SJCRH30 (cell line): ENCODE data around the gene KRTAP10-12. TPM values are rescaled to one million over a fixed set of nuclear protein-coding genes. Genes with fewer than 3 reads are reported as not detected.
"Not testable (repeated sequence)": the region's sequence is repeated elsewhere in the genome, so short reads cannot be mapped to it uniquely, and the experiment has no call there.

Experiments used
- DNase-seq, 2 experiments: peaks; one replicate each; pipeline ENCODE4 v3.0.0-alpha.2; 2015 to 2020
- H3K27ac ChIP-seq: fragments of 250-450 bp; sonication (Bioruptor Pico); 2 replicates; pipeline ENCODE4 v1.5.1; 2020; ENCODE audit warnings: mild to moderate bottlenecking, moderate library complexity
- H3K27me3 ChIP-seq: fragments of 250-450 bp; sonication (Bioruptor Pico); 2 replicates; pipeline ENCODE4 v1.5.1; 2020; ENCODE audit warnings: mild to moderate bottlenecking, moderate library complexity
- H3K36me3 ChIP-seq: fragments of 250-450 bp; sonication (Bioruptor Pico); 2 replicates; pipeline ENCODE4 v1.5.1; 2020; ENCODE audit warnings: mild to moderate bottlenecking, moderate library complexity
- H3K4me1 ChIP-seq: fragments of 250-450 bp; sonication (Bioruptor Pico); 2 replicates; pipeline ENCODE4 v1.5.1; 2020; ENCODE audit warnings: mild to moderate bottlenecking, moderate library complexity
- H3K4me3 ChIP-seq: fragments of 250-450 bp; sonication (Bioruptor Pico); 2 replicates; pipeline ENCODE4 v1.5.1; 2020; ENCODE audit warnings: mild to moderate bottlenecking, moderate library complexity
- H3K9me3 ChIP-seq: fragments of 250-450 bp; sonication (Bioruptor Pico); replicated peaks from 2 replicates; pipeline ENCODE4 v1.5.1; 2020; ENCODE audit warnings: mild to moderate bottlenecking, moderate library complexity
- total RNA-seq: library from RNA; depleted of rRNA; stranded (reverse); fragments of >200 nt; shearing (Covaris generic); gene quantifications from 2 replicates; pipeline ENCODE4 v1.2.3, GENCODE V29; 2014

Gene KRTAP10-12
- total RNA-seq, 1 experiment from 2014 or later = not detected

- not testable (repeated sequence) for DNase-seq, H3K27me3 ChIP-seq, H3K4me3 ChIP-seq, H3K27ac ChIP-seq, H3K9me3 ChIP-seq, H3K36me3 ChIP-seq
- peaks cover 12% of the 10 kb centered on the region for H3K4me1 ChIP-seq
Measured at GRCh38 chr21:44685050-44685449, 11.9 kb upstream of the KRTAP10-12 start.

- Histone ChIP-seq H3K4me3 (no peak overlapping the region), H3K9me3 (no peaks in the 10 kb centered on the region), H3K36me3 (no peaks in the 10 kb centered on the region), H3K4me1 (peaks cover 12% of the 10 kb centered on the region), H3K27me3 (no peaks in the 10 kb centered on the region), H3K27ac (no peak overlapping the region)
- peak in 1 of 2 experiments; percentile 14 for DNase-seq
Measured at GRCh38 chr21:44686000-44686781, 10.8 kb upstream of the KRTAP10-12 start.

DNA sequence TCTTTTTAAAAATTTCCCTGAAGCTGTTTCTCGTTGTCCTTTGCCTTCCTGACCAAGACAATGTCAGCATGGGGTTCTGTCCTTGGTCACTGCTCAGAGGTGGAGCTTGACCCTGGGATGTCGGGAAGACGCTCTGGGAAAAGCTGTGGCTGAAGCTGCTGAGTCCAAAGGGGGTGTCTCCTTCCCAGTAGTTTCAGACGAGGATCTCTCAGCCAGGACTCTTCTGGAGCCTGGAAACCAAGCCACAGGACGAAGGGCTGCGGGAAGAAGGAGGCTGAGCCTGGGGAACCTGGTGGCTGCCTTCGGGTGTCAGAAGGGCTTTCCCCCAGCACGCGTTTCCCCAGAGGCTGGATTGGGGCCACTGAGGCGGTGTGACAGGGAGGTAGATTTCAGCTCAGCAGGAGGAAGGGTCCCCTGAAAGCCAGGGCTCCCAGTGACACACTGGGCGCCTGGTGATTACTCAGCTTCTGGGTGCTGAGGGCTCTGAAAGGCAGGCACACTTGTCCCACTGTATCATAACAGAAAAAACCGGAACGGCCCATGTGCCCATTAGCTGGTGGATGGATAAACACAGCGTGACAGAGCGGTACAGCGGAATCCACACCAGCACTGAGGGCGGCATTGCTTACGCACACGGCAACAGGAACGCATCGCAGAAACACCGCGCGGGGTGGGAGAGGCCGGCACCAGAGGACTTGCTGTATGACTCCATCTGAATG, 10.0 kb upstream of the KRTAP10-12 start:
- peak; percentile 62 to 75 for DNase-seq

DNA sequence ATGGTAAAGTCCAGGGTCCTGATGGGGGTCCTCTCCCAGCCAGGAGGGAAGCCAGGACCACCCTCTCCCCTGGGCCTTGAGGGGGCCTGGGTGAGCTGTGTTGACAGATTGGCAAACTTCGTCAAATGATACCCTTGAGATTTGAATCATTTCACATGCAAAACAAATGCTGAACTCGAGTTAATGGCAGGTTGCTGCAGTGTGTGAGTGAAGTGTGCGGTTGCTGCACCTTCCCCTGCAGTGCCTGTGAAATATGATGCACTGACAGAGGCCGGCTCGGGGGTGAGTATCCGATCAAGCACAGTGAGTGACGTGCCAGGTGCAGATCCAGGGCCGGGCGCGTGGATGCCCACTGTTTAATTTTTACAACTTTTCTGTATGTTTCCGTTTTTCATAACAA, 9.3 kb upstream of the KRTAP10-12 start:
- Histone ChIP-seq H3K4me3 (peak overlapping the region; percentile 26), H3K4me1 (peaks cover 22% of the 10 kb centered on the region), H3K27ac (peak overlapping the region; percentile 49), H3K9me3 (0 out of 2 replicates have a peak, but pooled peaks cover under 1% of the 10 kb centered on the region), H3K36me3 (no peaks in the 10 kb centered on the region), H3K27me3 (no peaks in the 10 kb centered on the region)
- DNase-seq = peak; percentile 82 to 85

More for the DNA sequence above, 10.0 kb upstream of the KRTAP10-12 start:
- H3K27me3 ChIP-seq = no peaks in the 10 kb centered on the region
- H3K36me3 ChIP-seq = no peaks in the 10 kb centered on the region
- peak overlapping the region; percentile 26 for H3K4me3 ChIP-seq
- peak overlapping the region; percentile 49 for H3K27ac ChIP-seq
- peaks cover 21% of the 10 kb centered on the region for H3K4me1 ChIP-seq
- no peaks in the 10 kb centered on the region for H3K9me3 ChIP-seq

- peaks cover 22% of the 10 kb centered on the region for H3K4me1 ChIP-seq
- H3K27ac ChIP-seq, H3K4me3 ChIP-seq, H3K36me3 ChIP-seq, H3K27me3 ChIP-seq, DNase-seq: not testable (repeated sequence)
- H3K9me3 ChIP-seq = peaks cover 13% of the 10 kb centered on the region; the same call in 1 of the 2 replicates
Measured at GRCh38 chr21:44689740-44690139, 7.2 kb upstream of the KRTAP10-12 start.

GRCh38 chr21:44691686-44692085, 5.3 kb upstream of the KRTAP10-12 start:
- 0 out of 2 replicates have a peak overlapping the region, but pooled peaks have one; percentile 4 for H3K27ac ChIP-seq
- H3K27me3 ChIP-seq = no peaks in the 10 kb centered on the region
- H3K4me3 ChIP-seq = no peak overlapping the region
- H3K36me3 ChIP-seq = no peaks in the 10 kb centered on the region
- peaks cover 13% of the 10 kb centered on the region; the same call in 1 of the 2 replicates for H3K9me3 ChIP-seq
- peak in 1 of 2 experiments; percentile 18 for DNase-seq
- peaks cover 18% of the 10 kb centered on the region for H3K4me1 ChIP-seq

- no peaks in the 10 kb centered on the region for H3K36me3 ChIP-seq
- peaks cover 14% of the 10 kb centered on the region for H3K4me1 ChIP-seq
- no peak overlapping the region for H3K27ac ChIP-seq
- no peak overlapping the region for H3K4me3 ChIP-seq
- H3K27me3 ChIP-seq = peaks cover 4% of the 10 kb centered on the region; the same call in 1 of the 2 replicates
- no peak for DNase-seq
- H3K9me3 ChIP-seq = peaks cover 13% of the 10 kb centered on the region; the same call in 1 of the 2 replicates
Measured at GRCh38 chr21:44692798-44693512, 4.0 kb upstream of the KRTAP10-12 start.

GRCh38 chr21:44694776-44695175, 2.2 kb upstream of the KRTAP10-12 start:
- Histone ChIP-seq H3K4me1 (peaks cover 11% of the 10 kb centered on the region), H3K27ac (no peak overlapping the region), H3K36me3 (no peaks in the 10 kb centered on the region), H3K9me3 (peaks cover 13% of the 10 kb centered on the region; the same call in 1 of the 2 replicates), H3K27me3 (peaks cover 10% of the 10 kb centered on the region; the same call in 1 of the 2 replicates), H3K4me3 (no peak overlapping the region)
- DNase-seq = no peak

DNA sequence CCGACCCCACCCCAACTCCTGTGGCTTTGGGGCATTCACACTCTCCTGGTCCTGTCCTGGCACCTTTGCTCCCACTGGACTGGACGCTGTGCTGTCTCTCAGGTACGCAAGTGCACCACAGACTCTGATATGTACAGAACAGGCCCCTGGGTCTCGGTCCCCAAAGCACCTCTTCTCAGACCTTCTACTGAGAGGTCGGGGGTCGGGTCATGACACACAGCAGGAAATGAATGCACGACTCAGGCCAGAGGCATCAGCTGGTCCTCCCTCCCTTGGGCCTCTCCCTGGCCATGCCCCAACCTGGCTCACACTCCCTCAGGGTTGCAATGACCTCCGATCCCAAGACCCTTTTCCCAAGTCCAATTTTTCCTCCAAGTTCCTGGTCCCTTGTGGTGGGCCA, 1.8 kb upstream of the KRTAP10-12 start:
- no peak for DNase-seq
- Histone ChIP-seq H3K27ac (no peak overlapping the region), H3K36me3 (no peaks in the 10 kb centered on the region), H3K27me3 (peaks cover 11% of the 10 kb centered on the region; the same call in 1 of the 2 replicates), H3K9me3 (peaks cover 13% of the 10 kb centered on the region; the same call in 1 of the 2 replicates), H3K4me3 (no peak overlapping the region), H3K4me1 (peaks cover 11% of the 10 kb centered on the region)

DNA sequence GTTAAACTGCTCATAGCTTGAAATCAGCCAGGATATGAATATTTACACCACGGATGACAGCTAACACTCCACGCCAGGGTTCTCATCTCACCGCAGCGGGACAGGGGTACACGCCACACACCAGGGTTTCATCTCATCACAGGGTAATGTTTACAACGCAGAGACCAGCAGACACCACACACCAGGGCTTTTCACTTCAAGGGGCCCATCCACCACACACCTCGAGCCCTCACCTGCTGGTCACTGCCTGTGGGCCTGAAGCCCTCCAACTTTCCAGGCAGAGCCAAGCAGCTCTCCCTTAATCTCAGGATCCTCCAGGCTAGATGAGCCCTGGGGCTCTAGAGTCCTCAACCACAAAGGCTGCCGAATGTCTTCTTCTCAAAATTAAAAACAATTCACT, 1.3 kb upstream of the KRTAP10-12 start:
- Histone ChIP-seq H3K36me3 (no peaks in the 10 kb centered on the region), H3K27ac (no peak overlapping the region), H3K9me3 (peaks cover 13% of the 10 kb centered on the region; the same call in 1 of the 2 replicates), H3K4me3 (no peak overlapping the region), H3K27me3 (peaks cover 13% of the 10 kb centered on the region; the same call in 1 of the 2 replicates), H3K4me1 (peaks cover 11% of the 10 kb centered on the region)
- DNase-seq = no peak

GRCh38 chr21:44696572-44696971, 400 bp upstream of the KRTAP10-12 start:
- Histone ChIP-seq H3K27ac (no peak overlapping the region), H3K27me3 (peaks cover 13% of the 10 kb centered on the region; the same call in 1 of the 2 replicates), H3K4me1 (peaks cover 6% of the 10 kb centered on the region), H3K36me3 (no peaks in the 10 kb centered on the region), H3K9me3 (peaks cover 13% of the 10 kb centered on the region; the same call in 1 of the 2 replicates), H3K4me3 (no peak overlapping the region)
- no peak for DNase-seq

GRCh38 chr21:44697811-44698734, 1.1 kb downstream of the KRTAP10-12 start:
- Histone ChIP-seq H3K36me3 (no peaks in the 10 kb centered on the region), H3K4me3 (no peak overlapping the region), H3K27me3 (peaks cover 13% of the 10 kb centered on the region; the same call in 1 of the 2 replicates), H3K27ac (no peak overlapping the region), H3K9me3 (peaks cover 8% of the 10 kb centered on the region; the same call in 1 of the 2 replicates), H3K4me1 (no peaks in the 10 kb centered on the region)
- DNase-seq = peak in 1 of 2 experiments; percentile 24

- no peak for DNase-seq
- H3K4me3 ChIP-seq = no peak overlapping the region
- H3K27me3 ChIP-seq = peaks cover 13% of the 10 kb centered on the region; the same call in 1 of the 2 replicates
- H3K9me3 ChIP-seq = no peaks in the 10 kb centered on the region
- no peak overlapping the region for H3K27ac ChIP-seq
- no peaks in the 10 kb centered on the region for H3K36me3 ChIP-seq
- no peaks in the 10 kb centered on the region for H3K4me1 ChIP-seq
Measured at GRCh38 chr21:44699502-44700001, 2.6 kb downstream of the KRTAP10-12 start.
